GM20000 (cell line): ENCODE measurements around the gene RAMP2.
A peak's percentile ranks its signal among the peaks of the same experiment; 100 is the strongest.

ENCODE experiments used
- DNase-seq: peaks from one replicate; pipeline ENCODE4 v3.0.0; 2012; ENCODE audit warnings: low spot score
- CTCF ChIP-seq: IDR thresholded peaks from 2 replicates; pipeline ENCODE4 v1.5.1; 2012; ENCODE audit warnings: mild to moderate bottlenecking, control low read depth; ENCODE audit errors: extremely low read depth, missing control alignments

RAMP2 gene

GRCh38 chr17:42797067-42798007, 36.3 kb downstream of the RAMP2 start:
- TF ChIP-seq CTCF: no peak
- no peak for DNase-seq

GRCh38 chr17:42798011-42798382, 37.0 kb downstream of the RAMP2 start:
- no peak for TF ChIP-seq CTCF
- DNase-seq: no peak

GRCh38 chr17:42798383-42799380, 37.7 kb downstream of the RAMP2 start, which contains the start of the genes CNTD1 and COA3:
CNTD1 (plus strand) TSS chr17:42798861; CDS start chr17:42799068, 207 bp downstream.
COA3 (minus strand) TSS chr17:42798704; CDS start chr17:42798681, 23 bp downstream.
- peak; percentile 91 for DNase-seq
- TF ChIP-seq CTCF: no peak

- no peak for DNase-seq
- TF ChIP-seq CTCF: no peak
These were observed 42.3 kb downstream of the RAMP2 start for GRCh38 chr17:42803074-42803883.

- no peak for DNase-seq
- no peak for TF ChIP-seq CTCF
These were observed 43.9 kb downstream of the RAMP2 start for GRCh38 chr17:42804918-42805367.

- no peak for TF ChIP-seq CTCF
- DNase-seq: no peak
These were observed 45.2 kb downstream of the RAMP2 start for GRCh38 chr17:42806249-42806648.
